Body of pancreas (tissue), 4 donors: ENCODE results near the gene ADORA2A. TPM values are rescaled to one million over a fixed set of nuclear protein-coding genes. Genes with fewer than 3 reads are reported as not detected.

ENCODE experiments used
- ATAC-seq: fragments of 150-250 bp; one replicate; pipeline ENCODE4 v1.9.1; 2016
- DNase-seq, 4 donors: peaks; one replicate each; pipeline ENCODE4 v3.0.0-alpha.2; 2019
- H3K27ac ChIP-seq, 4 donors: fragments of 200-600 bp; sonication (generic); 1 replicate in 3 of 4; 2 replicates in 1 of 4; pipeline versions ENCODE4 v1.5.1 to v1.6.1; 2016 to 2019; ENCODE audit warnings: mild to moderate bottlenecking in 1 of 4, mixed read lengths in 1 of 4, moderate library complexity in 1 of 4
- H3K27me3 ChIP-seq, 2 donors: fragments of 200-600 bp; sonication (generic); one replicate each; pipeline ENCODE4 v1.6.0; 2016; ENCODE audit warnings: mild to moderate bottlenecking in 1 of 2
- H3K36me3 ChIP-seq, 2 donors: fragments of 200-600 bp; sonication (generic); replicated peaks in 1 of 2; 2 replicates each; pipeline ENCODE4 v1.5.1; 2016; ENCODE audit warnings: low read depth in 2 of 2; ENCODE audit not compliant: insufficient read depth in 1 of 2
- H3K4me1 ChIP-seq: fragments of 200-600 bp; sonication (generic); one replicate; pipeline ENCODE4 v1.6.0; 2016
- H3K4me3 ChIP-seq, 2 donors: fragments of 200-600 bp; sonication (generic); 1 replicate in 1 of 2; 2 replicates in 1 of 2; pipeline ENCODE4 v1.5.1; 2016 to 2019
- H3K9me3 ChIP-seq, 3 donors: fragments of 200-600 bp; sonication (generic); 1 replicate in 2 of 3; 2 replicates in 1 of 3; pipeline ENCODE4 v1.5.1; 2016
- CTCF ChIP-seq, 7 experiments: fragments of 450-650 bp in 4 of 7; fragments of 200-600 bp in 3 of 7; sonication (generic) in 3 of 7; IDR thresholded peaks; one replicate each; pipeline ENCODE4 v1.5.1; 2016 to 2019; ENCODE audit warnings: antibody characterized with exemption in 7 of 7
- POLR2A ChIP-seq, 3 donors: fragments of 450-650 bp; IDR thresholded peaks; one replicate each; pipeline ENCODE4 v1.6.1; 2016; ENCODE audit warnings: antibody characterized with exemption in 3 of 3, mild to moderate bottlenecking in 2 of 3
- WGBS, 2 donors: methylation state at CpG; one replicate each; pipeline ENCODE4 v1.1.5; 2017; 5-methylcytosine and 5-hydroxymethylcytosine counted together
- intact Hi-C: fragments of 100-400 bp; cut with DNase I; formaldehyde crosslinking; loops from one replicate; pipeline ENCODE4 v1.15.1; 2023
- total RNA-seq, 2 donors: library from RNA; depleted of rRNA; stranded (reverse); fragments of >200 nt; gene quantifications; one replicate each; pipeline ENCODE4 v1.1.0, GENCODE V29; 2016

ADORA2A gene
- total RNA-seq, 2 donors from 2014 or later, result 2.1 to 19.4 TPM

GRCh38 chr22:24440270-24440717 is 12.9 kb downstream of the ADORA2A start:
- ATAC-seq, result no peak
- no peak overlapping the region for H3K27ac ChIP-seq
- intact Hi-C loops, result no loop called here
- no peaks in the 10 kb centered on the region for H3K4me1 ChIP-seq
- TF ChIP-seq POLR2A (IDR thresholded peaks at IDR 0.05) (no peak), CTCF (IDR thresholded peaks at IDR 0.05) (no peak)
- H3K36me3 ChIP-seq, result no peaks in the 10 kb centered on the region
- no peaks in the 10 kb centered on the region for H3K9me3 ChIP-seq
- DNase-seq, result no peak
- WGBS, 2 donors, result 83 to 92% methylated on average over 7 to 10 of the region's 10 CpGs
- H3K4me3 ChIP-seq, result no peak overlapping the region
- H3K27me3 ChIP-seq, result no peaks in the 10 kb centered on the region

- no peak overlapping the region for H3K27ac ChIP-seq
- ATAC-seq, result no peak
- H3K27me3 ChIP-seq, result no peaks in the 10 kb centered on the region
- no peak overlapping the region for H3K4me3 ChIP-seq
- no peak for DNase-seq
- 88 to 91% methylated on average over 20 to 29 of the region's 30 CpGs for WGBS, 2 donors
- intact Hi-C loops, result no loop called here
- H3K9me3 ChIP-seq, result no peaks in the 10 kb centered on the region
- no peaks in the 10 kb centered on the region for H3K36me3 ChIP-seq
- H3K4me1 ChIP-seq, result no peaks in the 10 kb centered on the region
- TF ChIP-seq CTCF (IDR thresholded peaks at IDR 0.05), result no peak
- no peak for TF ChIP-seq POLR2A (IDR thresholded peaks at IDR 0.05)
Measured at GRCh38 chr22:24440718-24441405, 13.5 kb downstream of the ADORA2A start.

- Histone ChIP-seq H3K36me3 (no peaks in the 10 kb centered on the region), H3K4me3 (no peak overlapping the region), H3K27me3 (no peaks in the 10 kb centered on the region), H3K9me3 (no peaks in the 10 kb centered on the region), H3K27ac (no peak overlapping the region), H3K4me1 (no peaks in the 10 kb centered on the region)
- WGBS, 2 donors, result 74 to 80% methylated on average over 8 of the region's 8 CpGs
- intact Hi-C loops, result no loop called here
- no peak for TF ChIP-seq POLR2A (IDR thresholded peaks at IDR 0.05)
- ATAC-seq (no peak), DNase-seq (no peak)
Measured at GRCh38 chr22:24441406-24442351, 14.3 kb downstream of the ADORA2A start.

GRCh38 chr22:24442352-24442744 is 14.9 kb downstream of the ADORA2A start:
- 81 to 84% methylated on average over 8 of the region's 8 CpGs for WGBS, 2 donors

More at GRCh38 chr22:24442352-24442744, 14.9 kb downstream of the ADORA2A start:
- Histone ChIP-seq H3K27me3 (no peaks in the 10 kb centered on the region), H3K4me1 (no peaks in the 10 kb centered on the region), H3K9me3 (no peaks in the 10 kb centered on the region), H3K27ac (no peak overlapping the region), H3K36me3 (no peaks in the 10 kb centered on the region), H3K4me3 (no peak overlapping the region)
- intact Hi-C loops, result no loop called here
- no peak for DNase-seq
- TF ChIP-seq POLR2A (IDR thresholded peaks at IDR 0.05) (no peak), CTCF (IDR thresholded peaks at IDR 0.05) (no peak)
- no peak for ATAC-seq
